Measurements from ENCODE around the gene CAP2. TPM values are rescaled to one million over a fixed set of nuclear protein-coding genes. Genes with fewer than 3 reads are reported as not detected.

CAP2 gene
- total and polyA plus RNA-seq, 9 donors: 2.0 to 21.7 (median 5.0) TPM

GRCh38 chr6:17360564-17360963 lies 32.8 kb upstream of the CAP2 start:
- H3K36me3 ChIP-seq: no peaks in the 10 kb centered on the region
- intact Hi-C loops (cut with DNase I): no loop called here
- 60 to 80% (median 78%) methylated on average over 4 of the region's 4 CpGs for WGBS, 3 donors
- TF ChIP-seq CTCF (IDR thresholded peaks at IDR 0.05) (no peak), EP300 (IDR thresholded peaks at IDR 0.05) (no peak), POLR2A (IDR thresholded peaks at IDR 0.05) (no peak)
- no peaks in the 10 kb centered on the region for H3K4me1 ChIP-seq (ENCODE audit: insufficient read depth)
- no peak for DNase-seq
- no peak overlapping the region for H3K27ac ChIP-seq
- no peak overlapping the region for H3K4me3 ChIP-seq
- H3K27me3 ChIP-seq: no peaks in the 10 kb centered on the region
- no peaks in the 10 kb centered on the region for H3K9me3 ChIP-seq

- H3K9me3 ChIP-seq: no peaks in the 10 kb centered on the region
- H3K4me3 ChIP-seq: no peak overlapping the region
- no peak for TF ChIP-seq POLR2A (IDR thresholded peaks at IDR 0.05)
- TF ChIP-seq CTCF (IDR thresholded peaks at IDR 0.05): no peak
- TF ChIP-seq EP300 (IDR thresholded peaks at IDR 0.05): no peak
- DNase-seq: no peak
- no peaks in the 10 kb centered on the region for H3K36me3 ChIP-seq
- H3K27ac ChIP-seq: no peak overlapping the region
- WGBS, 3 donors: 46 to 58% (median 52%) methylated on average over 3 of the region's 3 CpGs
- no peaks in the 10 kb centered on the region for H3K27me3 ChIP-seq
- intact Hi-C loops (cut with DNase I): no loop called here
- no peaks in the 10 kb centered on the region for H3K4me1 ChIP-seq (ENCODE audit: insufficient read depth)
These were observed 32.4 kb upstream of the CAP2 start for GRCh38 chr6:17361013-17361412.

- TF ChIP-seq EP300 (IDR thresholded peaks at IDR 0.05) (no peak), POLR2A (IDR thresholded peaks at IDR 0.05) (no peak)
- no peaks in the 10 kb centered on the region for H3K4me1 ChIP-seq (ENCODE audit: insufficient read depth)
- no peaks in the 10 kb centered on the region for H3K27me3 ChIP-seq
- intact Hi-C loops (cut with DNase I): no loop called here
- no peaks in the 10 kb centered on the region for H3K9me3 ChIP-seq
- H3K27ac ChIP-seq: no peak overlapping the region
- no peak for DNase-seq
- H3K4me3 ChIP-seq: no peak overlapping the region
- no peaks in the 10 kb centered on the region for H3K36me3 ChIP-seq
These were observed 27.4 kb upstream of the CAP2 start for GRCh38 chr6:17365961-17366360.

- intact Hi-C loops (cut with DNase I): no loop called here
- no peaks in the 10 kb centered on the region for H3K9me3 ChIP-seq
- H3K27me3 ChIP-seq: no peaks in the 10 kb centered on the region
These were observed 25.5 kb upstream of the CAP2 start for GRCh38 chr6:17367868-17368267.

More at GRCh38 chr6:17367868-17368267, 25.5 kb upstream of the CAP2 start:
- H3K4me3 ChIP-seq: no peak overlapping the region
- TF ChIP-seq POLR2A (IDR thresholded peaks at IDR 0.05) (no peak), EP300 (IDR thresholded peaks at IDR 0.05) (no peak), CTCF (IDR thresholded peaks at IDR 0.05) (no peak)
- no peaks in the 10 kb centered on the region for H3K36me3 ChIP-seq
- no peaks in the 10 kb centered on the region for H3K4me1 ChIP-seq (ENCODE audit: insufficient read depth)
- WGBS, 3 donors: 94 to 96% (median 95%) methylated on average over 1 of the region's 1 CpG
- H3K27ac ChIP-seq: no peak overlapping the region
- no peak for DNase-seq
